ENCODE data around the gene ATG7.

GRCh38 chr3:11569156-11569741, 297.1 kb downstream of the ATG7 start:
- TF ChIP-seq CTCF (IDR thresholded peaks at IDR 0.05) (no peak), JUN (IDR thresholded peaks at IDR 0.05) (no peak), RNF2 (IDR thresholded peaks at IDR 0.05; ENCODE audit: borderline replicate concordance, low read depth) (no peak)
- TF ChIP-seq, protein P1, sequence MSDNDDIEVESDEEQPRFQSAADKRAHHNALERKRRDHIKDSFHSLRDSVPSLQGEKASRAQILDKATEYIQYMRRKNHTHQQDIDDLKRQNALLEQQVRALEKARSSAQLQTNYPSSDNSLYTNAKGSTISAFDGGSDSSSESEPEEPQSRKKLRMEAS (IDR thresholded peaks at IDR 0.05) = no peak
- TF ChIP-seq, protein P2, sequence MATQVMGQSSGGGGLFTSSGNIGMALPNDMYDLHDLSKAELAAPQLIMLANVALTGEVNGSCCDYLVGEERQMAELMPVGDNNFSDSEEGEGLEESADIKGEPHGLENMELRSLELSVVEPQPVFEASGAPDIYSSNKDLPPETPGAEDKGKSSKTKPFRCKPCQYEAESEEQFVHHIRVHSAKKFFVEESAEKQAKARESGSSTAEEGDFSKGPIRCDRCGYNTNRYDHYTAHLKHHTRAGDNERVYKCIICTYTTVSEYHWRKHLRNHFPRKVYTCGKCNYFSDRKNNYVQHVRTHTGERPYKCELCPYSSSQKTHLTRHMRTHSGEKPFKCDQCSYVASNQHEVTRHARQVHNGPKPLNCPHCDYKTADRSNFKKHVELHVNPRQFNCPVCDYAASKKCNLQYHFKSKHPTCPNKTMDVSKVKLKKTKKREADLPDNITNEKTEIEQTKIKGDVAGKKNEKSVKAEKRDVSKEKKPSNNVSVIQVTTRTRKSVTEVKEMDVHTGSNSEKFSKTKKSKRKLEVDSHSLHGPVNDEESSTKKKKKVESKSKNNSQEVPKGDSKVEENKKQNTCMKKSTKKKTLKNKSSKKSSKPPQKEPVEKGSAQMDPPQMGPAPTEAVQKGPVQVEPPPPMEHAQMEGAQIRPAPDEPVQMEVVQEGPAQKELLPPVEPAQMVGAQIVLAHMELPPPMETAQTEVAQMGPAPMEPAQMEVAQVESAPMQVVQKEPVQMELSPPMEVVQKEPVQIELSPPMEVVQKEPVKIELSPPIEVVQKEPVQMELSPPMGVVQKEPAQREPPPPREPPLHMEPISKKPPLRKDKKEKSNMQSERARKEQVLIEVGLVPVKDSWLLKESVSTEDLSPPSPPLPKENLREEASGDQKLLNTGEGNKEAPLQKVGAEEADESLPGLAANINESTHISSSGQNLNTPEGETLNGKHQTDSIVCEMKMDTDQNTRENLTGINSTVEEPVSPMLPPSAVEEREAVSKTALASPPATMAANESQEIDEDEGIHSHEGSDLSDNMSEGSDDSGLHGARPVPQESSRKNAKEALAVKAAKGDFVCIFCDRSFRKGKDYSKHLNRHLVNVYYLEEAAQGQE (IDR thresholded peaks at IDR 0.05) = no peak

Data from A549 (cell line).